NT2/D1 (cell line): ENCODE results near the gene CYB561.
"Not testable (repeated sequence)": the region's sequence is repeated elsewhere in the genome, so short reads cannot be mapped to it uniquely, and the experiment has no call there.

Experiments
- DNase-seq: peaks from one replicate; pipeline ENCODE4 v3.0.0-alpha.2; 2011; ENCODE audit warnings: low read depth, low spot score
- H3K27me3 ChIP-seq: 2 replicates; pipeline ENCODE4 v1.6.0; 2011; ENCODE audit warnings: mild to moderate bottlenecking; ENCODE audit not compliant: insufficient read length, insufficient read depth
- H3K36me3 ChIP-seq: 2 replicates; pipeline ENCODE4 v1.6.1; 2011; ENCODE audit warnings: mild to moderate bottlenecking, low read length, mixed read lengths; ENCODE audit not compliant: insufficient read depth, insufficient read length
- H3K4me1 ChIP-seq: 2 replicates; pipeline ENCODE4 v1.5.1; 2011; ENCODE audit not compliant: insufficient read depth, insufficient read length
- H3K4me3 ChIP-seq: 2 replicates; pipeline ENCODE4 v1.5.1; 2011; ENCODE audit warnings: low read depth; ENCODE audit not compliant: insufficient read length
- H3K9ac ChIP-seq: 2 replicates; pipeline ENCODE4 v1.6.0; 2011; ENCODE audit warnings: low read depth; ENCODE audit not compliant: insufficient read length
- H3K9me3 ChIP-seq: 2 replicates; pipeline ENCODE4 v1.5.1; 2011; ENCODE audit warnings: mild to moderate bottlenecking, low read length; ENCODE audit not compliant: insufficient read depth
- SUZ12 ChIP-seq: IDR thresholded peaks from 2 replicates; pipeline ENCODE4 v1.6.1; 2011; ENCODE audit not compliant: insufficient read length, insufficient read depth; ENCODE audit errors: extremely low read depth
- YY1 ChIP-seq: IDR thresholded peaks from 2 replicates; pipeline ENCODE4 v1.6.1; 2011; ENCODE audit not compliant: insufficient read length, insufficient read depth
- ZNF274 ChIP-seq: IDR thresholded peaks from 2 replicates; pipeline ENCODE4 v1.6.1; 2011; ENCODE audit warnings: mild to moderate bottlenecking, low read depth, low read length

The CYB561 gene

GRCh38 chr17:63474586-63475460 lies 28.7 kb upstream of the CYB561 start:
- Histone ChIP-seq H3K4me3 (no peak overlapping the region), H3K9me3 (no peaks in the 10 kb centered on the region), H3K4me1 (peaks cover 26% of the 10 kb centered on the region), H3K36me3 (no peaks in the 10 kb centered on the region), H3K9ac (no peak overlapping the region), H3K27me3 (peaks cover 16% of the 10 kb centered on the region)
- TF ChIP-seq ZNF274 (no peak), YY1 (no peak), SUZ12 (no peak)
- no peak for DNase-seq

- no peak for DNase-seq
- H3K27me3 ChIP-seq = peaks cover 16% of the 10 kb centered on the region
- H3K4me1 ChIP-seq = peaks cover 25% of the 10 kb centered on the region
- TF ChIP-seq SUZ12 (no peak), ZNF274 (no peak), YY1 (no peak)
- H3K9me3 ChIP-seq = no peaks in the 10 kb centered on the region
- no peak overlapping the region for H3K9ac ChIP-seq
- H3K36me3 ChIP-seq = no peaks in the 10 kb centered on the region
- H3K4me3 ChIP-seq = no peak overlapping the region
Observed at GRCh38 chr17:63474174-63474573, 28.1 kb upstream of the CYB561 start.

- H3K4me3 ChIP-seq, H3K4me1 ChIP-seq, H3K9ac ChIP-seq, DNase-seq, H3K27me3 ChIP-seq, H3K36me3 ChIP-seq, H3K9me3 ChIP-seq: not testable (repeated sequence)
Observed at GRCh38 chr17:63468099-63468498, 22.0 kb upstream of the CYB561 start.

GRCh38 chr17:63464691-63465236 lies 18.7 kb upstream of the CYB561 start:
- no peaks in the 10 kb centered on the region for H3K36me3 ChIP-seq
- H3K4me1 ChIP-seq = peaks cover 4% of the 10 kb centered on the region
- H3K27me3 ChIP-seq = no peaks in the 10 kb centered on the region
- TF ChIP-seq ZNF274 (no peak), SUZ12 (no peak), YY1 (no peak)
- H3K9ac ChIP-seq = no peak overlapping the region
- H3K4me3 ChIP-seq = no peak overlapping the region
- DNase-seq = no peak
- H3K9me3 ChIP-seq = no peaks in the 10 kb centered on the region; the same call in 1 of the 2 replicates

- Histone ChIP-seq H3K4me1 (peaks cover 9% of the 10 kb centered on the region), H3K9me3 (no peaks in the 10 kb centered on the region; the same call in 1 of the 2 replicates), H3K4me3 (no peak overlapping the region), H3K27me3 (no peaks in the 10 kb centered on the region), H3K36me3 (no peaks in the 10 kb centered on the region), H3K9ac (no peak overlapping the region)
- no peak for DNase-seq
- TF ChIP-seq YY1 = no peak
- no peak for TF ChIP-seq ZNF274
Observed at GRCh38 chr17:63463771-63464170, 17.7 kb upstream of the CYB561 start.

GRCh38 chr17:63460018-63460417 lies 13.9 kb upstream of the CYB561 start:
- no peaks in the 10 kb centered on the region for H3K9me3 ChIP-seq
- peaks cover 7% of the 10 kb centered on the region for H3K4me1 ChIP-seq

GRCh38 chr17:63458478-63458877 lies 12.4 kb upstream of the CYB561 start:
- Histone ChIP-seq H3K36me3 (no peaks in the 10 kb centered on the region), H3K9ac (no peak overlapping the region), H3K9me3 (no peaks in the 10 kb centered on the region), H3K4me1 (peaks cover 7% of the 10 kb centered on the region), H3K4me3 (no peak overlapping the region), H3K27me3 (no peaks in the 10 kb centered on the region)
- TF ChIP-seq YY1 (no peak), SUZ12 (no peak), ZNF274 (no peak)
- no peak for DNase-seq

More at GRCh38 chr17:63460018-63460417, 13.9 kb upstream of the CYB561 start:
- no peak overlapping the region for H3K4me3 ChIP-seq
- no peaks in the 10 kb centered on the region for H3K36me3 ChIP-seq
- no peak overlapping the region for H3K9ac ChIP-seq
- no peak for TF ChIP-seq YY1
- no peak for TF ChIP-seq SUZ12
- no peak for TF ChIP-seq ZNF274
- no peaks in the 10 kb centered on the region for H3K27me3 ChIP-seq
- DNase-seq = no peak
